Measurements from ENCODE around the gene MMD2.

GRCh38 chr7:4886671-4887070 is 72.3 kb downstream of the MMD2 start:
- TF ChIP-seq CTCF (IDR thresholded peaks at IDR 0.05; ENCODE audit: low read length) (no peak), EZH2 (optimal IDR thresholded peaks at IDR 0.05; ENCODE audit: low read depth, low read length) (no peak), EZH2phosphoT487 (IDR thresholded peaks at IDR 0.05; ENCODE audit: low read length) (no peak)
